ENCODE data around the gene PPFIBP2.

DNA sequence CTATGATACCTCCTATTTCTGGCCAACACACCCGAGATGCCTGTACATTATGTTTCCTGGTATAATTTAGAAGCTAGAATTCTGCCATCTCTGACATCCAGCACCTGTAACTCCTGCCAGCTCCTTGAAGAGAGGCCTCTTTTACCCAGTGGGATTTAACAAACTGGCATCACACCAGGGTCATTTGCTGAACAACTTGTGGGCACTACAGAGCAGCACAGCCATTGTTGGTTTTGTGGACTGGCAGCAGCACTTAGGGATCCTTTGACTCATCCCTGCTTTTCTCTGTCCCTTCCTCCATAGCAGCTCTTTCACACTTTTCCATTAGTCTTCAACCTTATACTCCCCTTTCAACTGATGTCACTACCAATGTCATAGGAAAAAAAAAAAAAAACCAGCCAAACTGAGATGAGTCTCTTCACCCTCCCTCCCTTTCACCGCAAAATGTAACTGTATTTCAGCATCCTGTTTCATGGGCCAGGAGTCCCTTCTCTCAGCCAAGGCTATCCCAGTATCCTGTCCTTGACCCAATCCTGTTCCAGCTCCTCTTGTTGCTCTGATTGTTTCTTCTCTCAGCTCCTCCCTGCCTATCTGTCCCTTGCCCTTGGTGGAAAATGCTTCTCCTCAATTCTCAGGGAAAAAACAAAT lies 68.7 kb downstream of the PPFIBP2 start:
- TF ChIP-seq, protein P1, sequence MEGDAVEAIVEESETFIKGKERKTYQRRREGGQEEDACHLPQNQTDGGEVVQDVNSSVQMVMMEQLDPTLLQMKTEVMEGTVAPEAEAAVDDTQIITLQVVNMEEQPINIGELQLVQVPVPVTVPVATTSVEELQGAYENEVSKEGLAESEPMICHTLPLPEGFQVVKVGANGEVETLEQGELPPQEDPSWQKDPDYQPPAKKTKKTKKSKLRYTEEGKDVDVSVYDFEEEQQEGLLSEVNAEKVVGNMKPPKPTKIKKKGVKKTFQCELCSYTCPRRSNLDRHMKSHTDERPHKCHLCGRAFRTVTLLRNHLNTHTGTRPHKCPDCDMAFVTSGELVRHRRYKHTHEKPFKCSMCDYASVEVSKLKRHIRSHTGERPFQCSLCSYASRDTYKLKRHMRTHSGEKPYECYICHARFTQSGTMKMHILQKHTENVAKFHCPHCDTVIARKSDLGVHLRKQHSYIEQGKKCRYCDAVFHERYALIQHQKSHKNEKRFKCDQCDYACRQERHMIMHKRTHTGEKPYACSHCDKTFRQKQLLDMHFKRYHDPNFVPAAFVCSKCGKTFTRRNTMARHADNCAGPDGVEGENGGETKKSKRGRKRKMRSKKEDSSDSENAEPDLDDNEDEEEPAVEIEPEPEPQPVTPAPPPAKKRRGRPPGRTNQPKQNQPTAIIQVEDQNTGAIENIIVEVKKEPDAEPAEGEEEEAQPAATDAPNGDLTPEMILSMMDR (conservative IDR thresholded peaks at IDR 0.05): no peak
- TF ChIP-seq EZH2 (IDR thresholded peaks at IDR 0.05; ENCODE audit: low read depth): no peak
